ENCODE measurements around the gene RELT. TPM values are rescaled to one million over a fixed set of nuclear protein-coding genes. Genes with fewer than 3 reads are reported as not detected.

The RELT gene
- polyA plus RNA-seq, 10 donors: 2.3 to 4.0 (median 3.2) TPM

GRCh38 chr11:73401924-73402833 is 26.0 kb downstream of the RELT start:
- peak in 1 of 3 donors; percentile 20 for DNase-seq

GRCh38 chr11:73402834-73403185 is 26.6 kb downstream of the RELT start:
- peak in 1 of 3 donors; percentile 13 for DNase-seq

- DNase-seq: no peak
Observed at GRCh38 chr11:73403541-73403940, 27.3 kb downstream of the RELT start.

GRCh38 chr11:73404048-73404447 is 27.8 kb downstream of the RELT start:
- peak; percentile 38 to 73 (median 55) for DNase-seq

GRCh38 chr11:73404506-73405145 is 28.4 kb downstream of the RELT start:
- peak in 1 of 3 donors; percentile 9 for DNase-seq

GRCh38 chr11:73405146-73405510 is 28.9 kb downstream of the RELT start:
- DNase-seq: no peak

GRCh38 chr11:73406131-73406530 is 29.9 kb downstream of the RELT start:
- DNase-seq: peak in 1 of 3 donors; percentile 7

- DNase-seq: no peak
Observed at GRCh38 chr11:73406619-73407018, 30.4 kb downstream of the RELT start.

GRCh38 chr11:73409431-73409830 is 33.2 kb downstream of the RELT start:
- no peak for DNase-seq

- DNase-seq: no peak
Observed at GRCh38 chr11:73410627-73411026, 34.4 kb downstream of the RELT start.

- no peak for DNase-seq
Observed at GRCh38 chr11:73411031-73411430, 34.8 kb downstream of the RELT start.

- DNase-seq: no peak
Observed at GRCh38 chr11:73412308-73412707, 36.1 kb downstream of the RELT start.

- no peak for DNase-seq
Observed at GRCh38 chr11:73413256-73413655, 37.1 kb downstream of the RELT start.

- DNase-seq: peak in 1 of 3 donors; percentile 63
Observed at GRCh38 chr11:73414977-73415651, 38.9 kb downstream of the RELT start.

- peak in 1 of 3 donors; percentile 52 for DNase-seq
Observed at GRCh38 chr11:73415854-73416615, 39.8 kb downstream of the RELT start.

- no peak for DNase-seq
Observed at GRCh38 chr11:73416786-73417185, 40.6 kb downstream of the RELT start.

GRCh38 chr11:73420136-73420535 is 43.9 kb downstream of the RELT start:
- no peak for DNase-seq

GRCh38 chr11:73422886-73423285 is 46.7 kb downstream of the RELT start:
- no peak for DNase-seq

- no peak for DNase-seq
Observed at GRCh38 chr11:73423506-73423905, 47.3 kb downstream of the RELT start.

- peak in 1 of 3 donors; percentile 42 for DNase-seq
Observed at GRCh38 chr11:73425108-73425507, 48.9 kb downstream of the RELT start.

GRCh38 chr11:73426219-73426850 is 50.1 kb downstream of the RELT start:
- peak in 2 of 3 donors; percentile 43 to 53 for DNase-seq
